ENCODE results near the gene CACNA1C.

DNA sequence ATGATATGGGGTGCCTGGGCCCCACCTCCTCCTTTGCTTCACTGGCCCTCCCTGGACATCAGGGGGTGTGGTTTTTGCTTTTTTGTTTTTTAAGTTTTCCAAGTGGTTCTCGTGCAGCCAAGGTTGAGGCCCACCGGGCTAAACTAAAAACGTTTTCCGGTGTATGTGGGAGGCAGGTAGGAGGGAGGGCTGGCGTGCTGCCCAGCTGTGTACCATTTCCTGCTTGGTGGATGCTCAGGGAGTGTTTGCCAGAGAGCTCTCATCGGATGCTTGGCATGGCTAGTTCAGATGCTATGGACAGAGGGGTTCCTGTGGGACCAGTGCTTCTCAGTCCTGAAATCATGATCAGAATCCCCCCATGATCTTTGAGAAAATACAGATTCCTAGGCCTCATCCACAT, 246.4 kb downstream of the CACNA1C start:
- TF ChIP-seq, protein P1, sequence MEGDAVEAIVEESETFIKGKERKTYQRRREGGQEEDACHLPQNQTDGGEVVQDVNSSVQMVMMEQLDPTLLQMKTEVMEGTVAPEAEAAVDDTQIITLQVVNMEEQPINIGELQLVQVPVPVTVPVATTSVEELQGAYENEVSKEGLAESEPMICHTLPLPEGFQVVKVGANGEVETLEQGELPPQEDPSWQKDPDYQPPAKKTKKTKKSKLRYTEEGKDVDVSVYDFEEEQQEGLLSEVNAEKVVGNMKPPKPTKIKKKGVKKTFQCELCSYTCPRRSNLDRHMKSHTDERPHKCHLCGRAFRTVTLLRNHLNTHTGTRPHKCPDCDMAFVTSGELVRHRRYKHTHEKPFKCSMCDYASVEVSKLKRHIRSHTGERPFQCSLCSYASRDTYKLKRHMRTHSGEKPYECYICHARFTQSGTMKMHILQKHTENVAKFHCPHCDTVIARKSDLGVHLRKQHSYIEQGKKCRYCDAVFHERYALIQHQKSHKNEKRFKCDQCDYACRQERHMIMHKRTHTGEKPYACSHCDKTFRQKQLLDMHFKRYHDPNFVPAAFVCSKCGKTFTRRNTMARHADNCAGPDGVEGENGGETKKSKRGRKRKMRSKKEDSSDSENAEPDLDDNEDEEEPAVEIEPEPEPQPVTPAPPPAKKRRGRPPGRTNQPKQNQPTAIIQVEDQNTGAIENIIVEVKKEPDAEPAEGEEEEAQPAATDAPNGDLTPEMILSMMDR (IDR thresholded peaks at IDR 0.05): no peak
- TF ChIP-seq EP300 (IDR thresholded peaks at IDR 0.05) (no peak), POLR2A (IDR thresholded peaks at IDR 0.05) (no peak)

All from tibial nerve (tissue), 4 donors.